Fibroblast of gingiva (primary cell): Measurements from ENCODE around the gene SPINK4.

Source experiments
- DNase-seq: peaks from one replicate; pipeline ENCODE4 v3.0.0-alpha.2; 2011; ENCODE audit warnings: low read depth

Gene SPINK4

GRCh38 chr9:33257276-33257675 lies 17.3 kb downstream of the SPINK4 start:
- DNase-seq, result no peak

- no peak for DNase-seq
These were observed 20.4 kb downstream of the SPINK4 start for GRCh38 chr9:33260372-33260771.

- peak; percentile 18 for DNase-seq
These were observed 23.4 kb downstream of the SPINK4 start for GRCh38 chr9:33263131-33264002.

- DNase-seq, result peak; percentile 10
These were observed 24.1 kb downstream of the SPINK4 start for GRCh38 chr9:33264003-33264472.

GRCh38 chr9:33264473-33265177 lies 24.7 kb downstream of the SPINK4 start, which contains the start of the genes BAG1 and CHMP5:
Gene BAG1, minus strand, starts transcription at chr9:33264708.
Gene CHMP5, plus strand, starts transcription at chr9:33265049. Its CDS starts 30 bp downstream, at chr9:33265079.
- DNase-seq, result peak; percentile 99

- no peak for DNase-seq
These were observed 25.4 kb downstream of the SPINK4 start for GRCh38 chr9:33265211-33265865.

- DNase-seq, result no peak
These were observed 27.3 kb downstream of the SPINK4 start for GRCh38 chr9:33267151-33267767.

GRCh38 chr9:33270146-33270545 lies 30.2 kb downstream of the SPINK4 start:
- DNase-seq, result no peak

GRCh38 chr9:33272061-33272460 lies 32.1 kb downstream of the SPINK4 start:
- no peak for DNase-seq

- DNase-seq, result no peak
These were observed 33.5 kb downstream of the SPINK4 start for GRCh38 chr9:33273266-33273971.

- no peak for DNase-seq
These were observed 34.0 kb downstream of the SPINK4 start for GRCh38 chr9:33273972-33274328.

- no peak for DNase-seq
These were observed 37.5 kb downstream of the SPINK4 start for GRCh38 chr9:33277484-33277883.

GRCh38 chr9:33285502-33285901 lies 45.5 kb downstream of the SPINK4 start:
- DNase-seq, result no peak

GRCh38 chr9:33287087-33287490 lies 47.1 kb downstream of the SPINK4 start:
- peak; percentile 75 for DNase-seq

- no peak for DNase-seq
These were observed 48.3 kb downstream of the SPINK4 start for GRCh38 chr9:33288235-33288634.

GRCh38 chr9:33288828-33289483 lies 49.0 kb downstream of the SPINK4 start:
- no peak for DNase-seq

GRCh38 chr9:33289496-33289895 lies 49.5 kb downstream of the SPINK4 start:
- DNase-seq, result no peak

GRCh38 chr9:33289936-33290246 lies 49.9 kb downstream of the SPINK4 start:
- no peak for DNase-seq

- DNase-seq, result peak; percentile 99
These were observed 50.5 kb downstream of the SPINK4 start, which contains the start of gene NFX1 for GRCh38 chr9:33290247-33291030. Gene NFX1, plus strand, starts transcription at chr9:33290516. Its CDS starts 57 bp downstream, at chr9:33290573.

- DNase-seq, result no peak
These were observed 51.0 kb downstream of the SPINK4 start for GRCh38 chr9:33291031-33291397.
